Epidermal melanocyte (primary cell): ENCODE results near the gene ELK3.

ENCODE experiments used
- DNase-seq: peaks from one replicate; pipeline ENCODE4 v3.0.0; 2011; ENCODE audit warnings: low spot score; ENCODE audit not compliant: insufficient read length

The ELK3 gene

DNA sequence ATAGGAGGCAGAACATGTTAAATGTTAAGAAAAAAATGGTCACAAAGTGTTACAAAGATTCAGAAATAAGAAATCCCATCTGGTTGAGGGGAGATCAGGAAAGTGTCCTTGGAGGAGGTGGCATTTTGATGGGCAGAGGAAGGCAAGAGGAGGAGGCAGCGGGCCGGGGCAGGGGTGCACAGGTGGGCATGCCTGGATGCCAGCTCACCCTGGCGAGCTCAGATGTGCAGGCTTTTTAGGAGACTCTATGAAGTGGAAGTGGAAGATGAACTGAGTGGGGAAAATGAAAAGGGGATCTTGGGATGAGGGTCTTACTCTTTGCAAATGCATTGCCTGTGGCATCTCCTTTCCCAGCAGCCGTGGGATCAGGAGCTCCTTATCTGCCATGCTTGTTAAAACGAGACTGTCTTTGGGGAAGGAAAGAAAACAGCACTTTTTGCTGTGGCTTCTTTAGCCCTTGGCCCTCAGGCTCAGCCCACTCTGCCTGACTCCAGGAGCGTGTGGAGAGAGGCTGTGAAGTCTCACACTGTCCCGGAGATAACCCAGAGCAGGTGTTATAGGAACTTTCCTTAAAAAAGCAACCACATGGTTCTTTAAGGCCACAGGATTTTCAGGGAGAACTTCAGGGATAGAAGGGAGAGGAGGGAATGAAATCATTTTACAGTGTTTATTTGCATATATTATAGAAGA is 62.6 kb downstream of the ELK3 start:
- DNase-seq, result no peak

DNA sequence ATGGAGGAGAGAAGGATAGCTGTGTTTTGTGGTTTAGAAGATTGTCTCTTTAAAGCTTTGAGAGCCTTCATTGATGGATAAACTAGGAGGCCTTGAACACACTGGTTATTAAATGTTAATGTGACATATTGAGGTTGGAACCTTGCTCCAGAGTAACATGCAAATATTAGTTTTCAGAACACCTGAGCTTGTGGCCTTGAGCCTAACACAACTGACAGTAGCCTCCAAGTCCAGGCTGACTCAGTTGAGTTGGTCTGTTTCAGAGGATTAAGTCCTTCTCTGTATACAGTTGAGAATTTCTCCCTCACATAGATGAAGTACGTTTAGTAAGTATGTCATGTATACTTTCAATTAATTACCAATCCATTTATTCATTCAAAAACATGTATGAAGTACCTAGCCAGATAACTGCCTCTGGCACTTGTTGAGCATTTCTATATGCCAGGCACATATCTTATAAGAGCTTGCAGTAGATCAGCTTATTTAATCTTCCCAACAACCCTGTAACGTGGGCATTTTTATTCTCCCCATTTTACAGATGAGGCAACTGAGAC is 63.5 kb downstream of the ELK3 start:
- no peak for DNase-seq

DNA sequence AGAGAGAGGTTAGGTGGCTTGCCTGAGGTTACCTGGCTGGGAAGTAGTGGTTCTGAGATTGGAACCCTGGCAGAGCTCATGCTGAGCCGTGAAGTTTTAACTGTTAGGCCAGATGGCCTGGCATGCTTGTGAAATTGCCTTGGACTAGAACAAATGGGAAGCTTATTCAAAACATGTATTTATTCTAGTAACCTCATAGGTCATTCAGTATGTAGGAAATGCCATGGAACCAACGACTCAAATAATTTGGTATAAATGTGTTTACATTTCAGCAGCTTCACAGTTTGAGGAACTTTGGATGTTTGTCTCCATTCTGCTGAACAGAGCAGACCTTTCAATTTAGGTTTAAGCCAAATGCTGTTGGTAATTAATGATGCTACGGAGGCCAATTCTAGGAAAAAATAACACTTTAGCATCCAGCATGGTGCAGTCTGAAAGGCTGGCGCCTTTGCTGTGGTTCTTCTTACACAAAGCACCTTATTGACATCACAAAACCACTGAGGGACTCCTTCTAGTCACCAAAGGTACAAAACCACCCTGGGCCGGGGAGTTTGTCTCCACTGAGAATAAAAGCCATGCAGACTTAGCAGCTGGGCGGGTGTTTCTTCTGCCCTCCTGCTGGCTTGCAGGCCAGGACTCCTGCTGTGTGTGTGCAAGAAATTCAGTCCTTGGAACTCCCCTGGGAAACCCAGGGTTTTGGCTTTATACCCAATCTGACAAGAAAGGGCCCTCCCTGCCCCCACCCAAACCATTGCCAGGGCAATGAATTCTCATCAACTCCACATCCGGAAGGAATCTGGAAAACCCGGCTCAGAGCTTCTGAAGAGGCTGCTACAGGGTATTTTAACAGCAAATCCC is 64.2 kb downstream of the ELK3 start:
- no peak for DNase-seq

DNA sequence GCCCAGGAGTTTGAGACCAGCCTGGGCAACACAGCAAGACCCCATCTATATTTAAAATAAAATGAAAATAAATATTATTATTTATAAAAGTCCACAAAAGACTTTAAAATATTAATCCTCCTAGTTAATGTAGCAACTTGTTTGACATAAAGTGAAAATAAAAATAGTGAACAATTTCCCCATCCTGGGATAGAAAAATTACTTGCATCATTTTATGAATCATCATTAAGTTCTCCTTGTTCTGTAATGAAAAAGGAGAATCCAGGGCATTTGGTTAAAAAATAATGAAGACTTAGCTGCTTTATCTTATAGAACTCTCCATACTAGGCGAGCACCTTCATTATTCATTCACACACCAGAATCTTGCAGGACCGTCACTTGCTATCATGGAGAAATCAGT is 66.1 kb downstream of the ELK3 start:
- DNase-seq, result no peak

DNA sequence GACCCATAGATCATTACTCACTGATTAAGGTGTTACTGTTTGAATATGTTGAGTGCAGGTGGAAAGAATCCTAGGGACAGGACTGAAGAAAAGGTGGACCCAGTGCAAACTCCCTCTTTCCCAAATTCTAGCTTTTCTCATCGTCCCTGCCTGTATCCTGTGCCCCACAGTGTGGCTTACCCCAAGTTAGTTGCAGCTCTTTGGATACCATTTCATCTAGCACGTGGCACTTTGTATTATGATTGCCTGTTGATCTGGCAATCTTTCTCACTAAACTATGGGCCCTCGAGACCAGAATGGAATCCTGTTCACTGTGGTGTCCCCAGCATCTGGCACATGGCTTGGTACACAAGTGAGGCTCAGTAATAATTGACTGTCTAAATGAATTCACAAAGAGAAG is 66.5 kb downstream of the ELK3 start:
- no peak for DNase-seq

DNA sequence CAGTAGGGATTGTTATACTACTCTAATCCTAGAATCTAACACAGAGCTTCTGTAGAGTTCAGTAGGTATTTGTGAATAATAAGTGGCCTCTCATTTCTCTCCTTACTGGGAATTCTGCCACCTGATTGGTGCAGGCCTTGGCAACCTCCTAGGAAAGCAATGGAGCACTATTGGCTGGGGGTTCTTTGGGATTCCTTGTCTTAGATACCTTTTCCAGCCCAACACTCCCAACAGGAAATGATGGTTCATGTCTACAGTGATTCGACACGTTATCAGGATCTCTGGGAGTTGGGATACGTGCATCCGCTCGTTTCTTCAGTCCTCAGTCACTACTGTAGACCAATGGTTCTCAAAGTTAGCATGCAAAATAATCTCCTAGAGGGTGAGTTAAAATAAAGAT is 67.4 kb downstream of the ELK3 start:
- DNase-seq, result no peak

DNA sequence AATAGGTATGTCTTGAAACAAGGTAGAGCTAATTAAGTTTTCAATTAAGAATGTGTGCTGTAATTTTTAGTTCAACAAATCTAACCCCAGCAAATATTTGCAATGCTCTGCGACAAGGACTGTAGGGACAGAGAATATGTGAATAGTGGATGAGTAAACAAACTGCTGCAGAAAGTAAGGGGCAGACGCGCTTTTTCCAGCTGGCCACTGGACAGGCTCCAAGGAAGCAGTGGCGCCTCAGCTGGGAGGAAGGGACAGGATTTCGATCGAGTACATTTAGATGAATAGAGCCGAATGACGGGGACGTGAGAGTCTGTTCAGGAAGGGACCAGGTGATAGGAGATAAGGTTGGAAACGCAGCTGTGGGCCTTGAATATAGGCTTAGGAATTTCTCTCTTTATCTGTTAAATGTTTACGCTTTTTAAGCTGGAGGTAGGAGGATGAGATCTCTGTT is 69.3 kb downstream of the ELK3 start:
- no peak for DNase-seq

DNA sequence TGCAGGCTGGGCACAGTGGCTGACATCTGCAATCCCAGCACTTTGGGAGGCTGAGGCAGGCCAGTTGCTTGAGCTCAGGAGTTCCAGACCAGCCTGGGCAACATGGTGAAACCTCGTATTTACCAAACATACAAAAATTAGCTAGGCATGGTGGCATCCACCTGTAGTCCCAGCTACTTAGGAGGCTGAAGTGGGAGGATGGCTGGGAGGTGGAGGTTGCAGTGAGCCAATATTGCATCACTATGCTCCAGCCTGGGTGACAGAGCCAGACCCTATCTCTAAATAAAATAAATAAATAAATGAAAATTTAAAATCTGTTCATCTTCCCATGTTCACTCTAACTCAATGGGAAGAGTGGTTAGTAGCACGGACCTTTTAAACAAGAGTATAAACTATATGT is 71.2 kb downstream of the ELK3 start:
- no peak for DNase-seq

DNA sequence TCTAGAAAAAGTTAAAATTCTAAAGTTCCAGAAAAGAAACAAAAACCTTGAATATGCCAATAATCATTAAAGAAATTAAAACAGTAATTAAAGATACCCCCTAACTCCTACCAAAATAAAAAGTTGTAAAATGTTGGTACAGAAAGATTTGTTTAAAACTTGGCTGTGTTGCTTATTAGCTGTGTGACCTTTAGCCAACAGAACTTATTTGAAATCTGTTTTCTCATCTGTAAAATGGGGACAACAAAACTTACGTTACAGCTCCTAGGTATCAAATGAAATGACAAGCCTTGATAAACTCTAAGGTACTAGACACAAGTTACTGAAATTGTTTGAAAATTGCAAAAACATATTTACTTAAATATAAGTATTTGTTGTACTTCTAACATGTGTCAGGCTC is 71.7 kb downstream of the ELK3 start:
- no peak for DNase-seq

DNA sequence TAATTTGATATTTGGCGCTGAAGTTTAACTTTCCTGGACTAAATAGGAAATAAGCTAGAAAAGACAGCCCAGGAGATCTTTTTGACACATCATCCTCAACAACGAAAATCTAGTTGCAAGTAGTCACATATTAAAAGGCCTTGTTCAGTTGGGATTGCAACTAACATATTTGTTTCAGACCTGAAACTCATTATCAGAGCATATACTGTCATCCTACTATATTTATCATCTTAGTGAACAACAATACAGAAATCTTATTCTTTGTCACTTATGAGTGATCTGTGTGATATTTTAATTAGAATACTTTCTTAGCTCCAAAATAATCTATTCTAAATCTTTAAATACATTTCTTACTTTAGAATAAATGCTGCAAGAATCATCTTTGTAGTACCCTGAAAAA is 72.1 kb downstream of the ELK3 start:
- DNase-seq, result no peak

DNA sequence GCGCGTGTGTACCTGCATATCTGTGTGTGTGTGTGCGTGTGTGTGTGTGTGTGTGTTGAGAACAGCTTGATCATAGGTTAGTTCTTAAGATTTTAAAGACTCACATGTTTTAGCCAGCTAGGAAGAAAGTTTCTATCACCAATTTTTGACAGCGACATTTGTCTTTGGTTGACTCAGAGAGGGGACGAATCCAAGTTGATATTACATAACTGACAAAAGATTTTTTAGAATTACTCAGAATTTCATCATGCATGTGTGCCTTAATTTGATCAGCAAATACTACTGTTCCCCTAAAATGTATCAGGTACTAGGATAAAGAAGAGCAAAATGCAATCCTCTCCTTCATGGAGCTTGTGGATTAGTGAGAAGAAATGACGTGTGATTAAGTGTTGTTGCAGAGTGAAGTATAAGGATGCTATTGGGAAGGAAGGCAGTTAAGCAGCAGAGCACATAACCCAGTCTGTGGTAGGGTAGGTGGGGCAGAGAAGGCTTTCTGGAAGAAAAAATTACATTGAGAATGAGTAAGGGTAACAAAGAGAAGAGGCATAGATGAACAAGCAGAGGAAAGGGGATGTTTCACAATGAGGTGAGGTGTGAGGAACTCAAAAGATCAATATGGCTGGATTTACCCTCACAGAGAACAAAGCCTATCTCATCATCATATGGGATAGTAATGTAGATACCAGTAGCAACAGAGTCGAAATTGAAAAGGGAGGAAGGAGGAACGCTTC is 77.5 kb downstream of the ELK3 start:
- no peak for DNase-seq

DNA sequence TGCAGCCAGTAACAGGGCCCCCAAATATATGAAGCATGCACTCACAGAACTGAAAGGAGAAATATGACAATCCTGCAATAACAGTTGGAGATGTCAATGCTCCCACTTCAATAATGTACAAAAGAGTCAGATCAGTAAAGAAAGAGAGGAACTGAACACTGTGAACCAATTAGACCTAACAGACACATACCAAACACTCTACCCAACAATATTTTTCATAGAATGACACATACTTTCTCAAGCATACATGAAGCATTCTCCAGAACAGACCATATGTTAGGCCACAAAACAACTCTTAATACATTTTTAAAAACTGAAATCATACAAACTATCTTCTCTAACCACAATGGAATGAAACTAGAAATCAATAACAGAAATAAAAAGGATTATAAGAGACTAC is 80.2 kb downstream of the ELK3 start:
- no peak for DNase-seq

DNA sequence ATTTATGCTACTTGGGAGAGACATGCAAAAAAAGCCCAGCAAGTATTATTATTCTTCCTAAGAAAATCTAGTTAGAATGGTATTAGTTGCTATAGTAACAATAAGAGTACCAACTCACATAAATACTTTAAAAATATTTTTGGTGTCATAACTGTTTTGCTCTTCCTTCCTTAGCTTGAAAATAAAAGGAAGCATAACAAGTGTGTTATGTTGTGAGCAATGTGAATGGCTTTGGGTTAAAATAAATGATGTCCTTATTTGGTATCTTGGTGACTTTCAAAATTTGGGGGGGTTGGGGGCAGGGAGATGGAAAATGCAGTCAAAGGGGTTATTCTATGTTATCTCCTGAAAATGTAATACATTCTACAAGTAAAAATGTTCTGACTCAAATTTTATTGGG is 91.0 kb downstream of the ELK3 start:
- no peak for DNase-seq

DNA sequence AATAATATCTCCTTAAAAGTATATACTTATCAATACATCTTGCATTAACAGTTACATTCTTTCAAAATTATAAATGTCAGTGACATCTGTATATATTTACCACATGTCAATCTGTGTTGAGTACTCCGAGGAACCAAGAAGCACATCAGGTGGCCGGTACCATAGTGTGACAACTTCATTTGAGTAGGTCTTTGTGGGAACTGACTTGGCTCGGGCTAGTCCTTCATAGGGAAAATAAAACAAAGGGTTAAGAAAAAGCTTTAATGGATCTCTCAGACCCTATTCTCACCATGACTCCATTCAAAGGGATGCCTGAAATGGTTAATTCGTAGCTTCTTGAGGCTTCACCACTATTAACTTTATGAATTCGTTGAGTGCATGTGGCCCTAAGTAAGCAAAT is 94.9 kb downstream of the ELK3 start:
- DNase-seq, result no peak

DNA sequence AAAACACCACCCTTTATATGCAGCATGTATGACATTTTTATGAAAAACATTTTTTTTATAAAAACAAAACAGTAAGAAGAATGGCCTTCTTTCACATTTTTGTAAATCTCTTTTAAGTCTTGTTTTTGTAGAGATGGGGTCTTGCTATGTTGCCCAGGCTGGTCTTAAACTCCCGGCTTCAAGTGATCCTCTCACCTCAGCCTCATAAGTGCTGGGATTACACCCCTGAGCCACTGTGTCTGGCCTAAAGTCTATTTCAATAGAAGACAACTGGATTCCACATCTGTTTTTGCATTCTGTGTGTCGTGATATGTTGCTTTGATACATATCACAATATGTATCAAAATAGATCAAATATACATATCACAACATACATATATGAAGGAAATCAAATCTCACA is 98.9 kb downstream of the ELK3 start:
- DNase-seq, result no peak

DNA sequence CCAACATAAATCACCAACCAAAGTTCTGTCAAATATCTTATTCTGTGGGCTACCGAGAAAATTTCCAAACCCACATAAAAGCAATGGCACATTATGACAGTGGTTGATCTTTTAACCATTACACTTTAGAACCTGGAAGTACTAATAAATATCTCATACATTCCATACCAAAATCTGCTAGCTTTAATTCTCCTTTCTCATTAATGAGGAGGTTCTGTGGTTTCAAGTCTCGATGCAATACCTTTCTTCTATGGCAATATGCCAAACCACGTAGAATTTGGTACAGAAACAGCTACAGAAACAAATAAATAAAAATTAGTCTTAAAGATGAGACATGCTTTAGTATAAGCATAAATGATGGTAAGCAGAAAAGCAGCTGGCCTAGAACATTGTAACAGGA is 100.7 kb downstream of the ELK3 start:
- no peak for DNase-seq

DNA sequence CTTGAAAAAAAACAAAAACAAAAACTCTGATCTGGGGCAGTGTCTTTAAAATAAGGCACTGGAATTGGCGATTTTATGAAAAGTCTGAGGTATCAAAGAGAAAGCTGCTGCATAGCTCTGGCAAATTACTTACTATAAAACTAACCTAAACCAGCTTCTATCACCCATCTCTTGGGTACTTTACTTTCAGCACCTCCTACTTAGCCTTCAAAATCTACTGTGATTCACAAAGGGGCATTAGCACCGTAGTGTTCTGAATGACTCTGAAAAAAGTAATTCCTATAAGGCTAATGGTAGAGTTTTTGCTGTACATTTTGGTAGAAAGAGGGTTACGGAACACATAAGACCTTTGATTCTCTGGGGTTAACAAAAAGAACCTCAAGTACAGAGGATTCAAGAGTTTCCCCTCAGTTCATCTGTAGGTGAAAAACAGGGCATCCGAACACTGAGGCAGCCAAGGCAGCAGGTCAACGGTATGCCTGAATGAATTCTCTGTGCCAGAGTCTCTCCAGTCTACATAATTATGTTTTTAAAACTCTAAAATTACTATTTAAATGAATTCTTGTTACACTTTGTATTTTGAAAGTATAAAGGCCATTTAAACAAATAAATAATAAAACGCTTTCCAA is 101.5 kb downstream of the ELK3 start:
- no peak for DNase-seq

DNA sequence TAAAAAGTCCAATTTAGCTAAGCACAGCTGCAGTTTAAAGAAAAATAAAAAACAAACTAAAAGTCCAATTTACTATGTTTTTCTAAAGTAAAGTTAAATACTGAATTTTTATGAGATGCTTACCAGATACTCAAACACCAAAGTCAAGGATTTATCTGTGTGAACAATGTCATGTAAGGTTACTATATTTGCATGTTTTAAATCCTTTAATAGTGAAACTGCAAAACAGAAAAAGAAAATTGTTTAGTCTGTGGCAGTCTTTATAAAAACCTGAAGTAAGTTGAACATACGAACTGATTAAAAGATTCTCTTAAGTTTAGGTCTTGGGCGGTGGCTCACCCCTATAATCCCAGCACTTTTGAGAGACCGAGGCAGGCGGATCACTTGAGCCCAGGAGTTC is 103.3 kb downstream of the ELK3 start:
- DNase-seq, result no peak

DNA sequence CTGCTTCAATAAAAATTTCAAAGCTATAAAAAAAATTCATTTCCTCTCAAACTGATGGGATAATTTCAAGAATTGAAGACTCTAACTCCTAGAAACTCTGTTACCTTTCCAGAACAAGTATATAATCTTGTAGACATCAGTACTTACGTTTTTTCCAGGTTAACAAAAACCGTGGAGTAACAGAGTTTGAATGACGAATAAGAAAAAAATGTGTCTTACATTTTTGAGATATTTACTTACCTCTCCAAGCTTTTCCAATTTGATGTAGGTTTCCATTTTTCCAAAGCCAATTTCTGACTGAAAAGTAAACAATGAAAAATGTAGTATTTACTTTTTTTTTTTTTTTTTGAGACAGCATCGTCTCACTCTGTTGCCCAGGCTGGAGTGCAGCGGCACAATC is 105.9 kb downstream of the ELK3 start:
- DNase-seq, result no peak

DNA sequence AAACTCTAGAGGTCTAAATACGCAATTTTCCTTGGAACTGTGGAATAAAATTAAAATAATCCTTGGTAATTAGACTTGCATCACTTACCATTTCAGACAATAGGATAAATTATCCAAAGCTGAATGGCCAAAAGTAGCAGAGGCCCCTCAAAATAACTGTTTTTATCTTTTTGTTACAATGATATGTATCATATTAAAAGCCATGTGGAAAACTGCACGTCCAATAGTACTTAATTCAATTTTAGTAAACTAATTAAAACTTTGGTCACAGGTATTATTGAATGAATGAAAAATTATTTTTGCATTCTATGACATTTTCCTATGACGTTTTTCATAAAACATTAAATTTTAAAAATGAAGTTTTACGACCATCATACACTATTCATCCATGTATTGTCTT is 107.6 kb downstream of the ELK3 start:
- no peak for DNase-seq

DNA sequence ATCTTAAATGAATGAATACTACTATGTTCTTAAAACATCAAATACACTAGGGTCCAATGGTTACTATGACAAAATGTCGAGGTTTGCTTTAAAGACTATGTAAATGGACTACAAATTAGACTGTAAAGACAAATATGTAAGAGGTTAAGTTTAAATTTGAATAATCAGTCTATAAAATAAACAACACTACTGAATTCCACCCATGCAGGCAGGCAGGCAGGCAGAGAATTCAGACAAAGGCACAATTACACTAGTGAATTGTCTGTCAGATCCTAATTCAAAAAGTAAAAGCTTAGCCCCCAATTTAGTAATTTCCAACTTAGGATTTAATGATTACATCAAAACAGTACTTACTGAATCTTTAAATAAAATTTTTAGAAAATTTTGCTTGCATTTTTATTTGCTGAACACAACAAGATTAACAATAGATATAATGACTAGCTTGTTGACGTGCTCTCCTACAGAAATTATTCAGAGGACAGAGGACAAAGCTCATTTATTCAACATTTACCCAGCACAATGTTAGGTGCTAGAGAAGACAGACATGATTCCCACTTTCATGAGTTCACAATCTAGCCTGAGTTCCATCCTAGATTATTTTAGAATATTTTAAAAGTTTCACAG is 108.6 kb downstream of the ELK3 start:
- DNase-seq, result no peak
